HepG2 (cell line): ENCODE results near the gene TALDO1. TPM values are rescaled to one million over a fixed set of nuclear protein-coding genes. Genes with fewer than 3 reads are reported as not detected.
A peak's percentile ranks its signal among the peaks of the same experiment; 100 is the strongest.

Experiments used
- BHLHE40 ChIP-seq: IDR thresholded peaks from 2 replicates; pipeline ENCODE4 v1.6.1; 2011; ENCODE audit warnings: low read length, improper control_type of control experiment
- EED ChIP-seq: sonication (generic); formaldehyde crosslinking; IDR thresholded peaks from 2 replicates; pipeline ENCODE4 v1.5.0; 2020; ENCODE audit warnings: mild to moderate bottlenecking, missing genetic modification reagents
- HNRNPH1 ChIP-seq: fragments of 200-400 bp; formaldehyde crosslinking; optimal IDR thresholded peaks from 2 replicates; pipeline ENCODE3; 2017; ENCODE audit warnings: mild to moderate bottlenecking, low read depth, low read length
- NBN ChIP-seq: fragments of 450-650 bp; conservative IDR thresholded peaks from 2 replicates; pipeline ENCODE4 v1.6.1; 2017
- PCBP2 ChIP-seq: fragments of 200-400 bp; formaldehyde crosslinking; optimal IDR thresholded peaks from 2 replicates; pipeline ENCODE3; 2018; ENCODE audit warnings: low read length, low read depth; ENCODE audit not compliant: poor library complexity, severe bottlenecking
- RFX3 ChIP-seq: IDR thresholded peaks from 2 replicates; pipeline ENCODE4 v1.6.1; 2016; ENCODE audit warnings: missing biosample characterization, missing genetic modification reagents
- RXRA ChIP-seq: sonication (generic); formaldehyde crosslinking; IDR thresholded peaks from 2 replicates; pipeline ENCODE4 v1.5.1; 2020; ENCODE audit warnings: missing genetic modification reagents
- SMAD1 ChIP-seq: sonication (generic); formaldehyde crosslinking; IDR thresholded peaks from 2 replicates; pipeline ENCODE4 v1.4.0; 2020; ENCODE audit warnings: missing genetic modification reagents, low read depth, mild to moderate bottlenecking, borderline replicate concordance
- SOX13 ChIP-seq, 3 experiments: fragments of 450-650 bp in 1 of 3; sonication (generic) in 1 of 3; formaldehyde crosslinking in 1 of 3; IDR thresholded peaks in 2 of 3; conservative IDR thresholded peaks in 1 of 3; 2 replicates each; pipeline versions ENCODE4 v1.5.0 to v1.6.1; 2016 to 2020; ENCODE audit warnings: antibody characterized with exemption in 1 of 3, mild to moderate bottlenecking in 1 of 3, missing compliant biosample characterization in 1 of 3, missing genetic modification reagents in 1 of 3, moderate library complexity in 1 of 3
- SRY ChIP-seq: sonication (generic); formaldehyde crosslinking; IDR thresholded peaks from 2 replicates; pipeline ENCODE4 v1.8.0; 2022; ENCODE audit warnings: mild to moderate bottlenecking, missing genetic modification reagents
- ZNF337 ChIP-seq: sonication (generic); formaldehyde crosslinking; IDR thresholded peaks from 2 replicates; pipeline ENCODE4 v1.5.1; 2020; ENCODE audit warnings: missing genetic modification reagents, low read depth, mild to moderate bottlenecking, borderline replicate concordance
- ZNF33A ChIP-seq: sonication (generic); formaldehyde crosslinking; IDR thresholded peaks from 2 replicates; pipeline ENCODE4 v1.5.1; 2020; ENCODE audit warnings: missing genetic modification reagents, mild to moderate bottlenecking, moderate library complexity, borderline replicate concordance
- ZNF484 ChIP-seq: sonication (generic); formaldehyde crosslinking; IDR thresholded peaks from 2 replicates; pipeline ENCODE4 v1.5.1; 2020; ENCODE audit warnings: mild to moderate bottlenecking, low read depth, missing genetic modification reagents, borderline replicate concordance
- ZSCAN29 ChIP-seq: sonication (generic); formaldehyde crosslinking; conservative IDR thresholded peaks from 2 replicates; pipeline ENCODE4 v1.4.0; 2020; ENCODE audit warnings: mild to moderate bottlenecking, missing genetic modification reagents
- polyA plus RNA-seq, 8 experiments: library from polyadenylated mRNA; depleted of rRNA in 3 of 8; stranded (reverse) in 7 of 8; unstranded in 1 of 8; fragments of >200 nt; fragmentation: Illumina TruSeq in 4 of 8; extraction: Trizol in 4 of 8; gene quantifications; 2 replicates each; pipeline versions ENCODE4 v1.2.1 to v1.2.3, GENCODE V29; 2011 to 2016; ENCODE audit warnings: low read depth in 4 of 8, missing spikeins in 1 of 8, mixed read lengths in 1 of 8; ENCODE audit not compliant: insufficient read depth in 1 of 8
- total RNA-seq, 5 experiments: library from RNA; depleted of rRNA; stranded (reverse); fragments of >200 nt; fragmentation: Illumina TruSeq; extraction: Trizol; gene quantifications; 2 replicates each; pipeline ENCODE4 v1.2.3, GENCODE V29; 2016; ENCODE audit warnings: low read depth in 1 of 5
- TF ChIP-seq, protein P1 (sequence below): IDR thresholded peaks from 2 replicates; pipeline ENCODE4 v1.6.1; 2016; ENCODE audit warnings: missing compliant biosample characterization, missing genetic modification reagents, borderline replicate concordance
- TF ChIP-seq, protein P2 (sequence below): sonication (generic); formaldehyde crosslinking; IDR thresholded peaks from 2 replicates; pipeline ENCODE4 v1.4.0; 2020; ENCODE audit warnings: missing genetic modification reagents, borderline replicate concordance
- TF ChIP-seq, protein P3 (sequence below): sonication (generic); formaldehyde crosslinking; conservative IDR thresholded peaks from 2 replicates; pipeline ENCODE4 v1.8.0; 2022; ENCODE audit warnings: low read depth, missing genetic modification reagents
- TF ChIP-seq, protein P4 (sequence below): sonication (generic); formaldehyde crosslinking; IDR thresholded peaks from 2 replicates; pipeline ENCODE4 v1.5.0; 2020; ENCODE audit warnings: missing genetic modification reagents
- TF ChIP-seq, protein P5 (sequence below): sonication (generic); formaldehyde crosslinking; IDR thresholded peaks from 2 replicates; pipeline ENCODE4 v1.8.1; 2022; ENCODE audit warnings: mild to moderate bottlenecking, missing genetic modification reagents

TALDO1 gene
- total and polyA plus RNA-seq, 2 of the 13 experiments (the other 11 are each of a cell fraction or from before 2014, with no cell fraction given), result 107 to 240 TPM

DNA sequence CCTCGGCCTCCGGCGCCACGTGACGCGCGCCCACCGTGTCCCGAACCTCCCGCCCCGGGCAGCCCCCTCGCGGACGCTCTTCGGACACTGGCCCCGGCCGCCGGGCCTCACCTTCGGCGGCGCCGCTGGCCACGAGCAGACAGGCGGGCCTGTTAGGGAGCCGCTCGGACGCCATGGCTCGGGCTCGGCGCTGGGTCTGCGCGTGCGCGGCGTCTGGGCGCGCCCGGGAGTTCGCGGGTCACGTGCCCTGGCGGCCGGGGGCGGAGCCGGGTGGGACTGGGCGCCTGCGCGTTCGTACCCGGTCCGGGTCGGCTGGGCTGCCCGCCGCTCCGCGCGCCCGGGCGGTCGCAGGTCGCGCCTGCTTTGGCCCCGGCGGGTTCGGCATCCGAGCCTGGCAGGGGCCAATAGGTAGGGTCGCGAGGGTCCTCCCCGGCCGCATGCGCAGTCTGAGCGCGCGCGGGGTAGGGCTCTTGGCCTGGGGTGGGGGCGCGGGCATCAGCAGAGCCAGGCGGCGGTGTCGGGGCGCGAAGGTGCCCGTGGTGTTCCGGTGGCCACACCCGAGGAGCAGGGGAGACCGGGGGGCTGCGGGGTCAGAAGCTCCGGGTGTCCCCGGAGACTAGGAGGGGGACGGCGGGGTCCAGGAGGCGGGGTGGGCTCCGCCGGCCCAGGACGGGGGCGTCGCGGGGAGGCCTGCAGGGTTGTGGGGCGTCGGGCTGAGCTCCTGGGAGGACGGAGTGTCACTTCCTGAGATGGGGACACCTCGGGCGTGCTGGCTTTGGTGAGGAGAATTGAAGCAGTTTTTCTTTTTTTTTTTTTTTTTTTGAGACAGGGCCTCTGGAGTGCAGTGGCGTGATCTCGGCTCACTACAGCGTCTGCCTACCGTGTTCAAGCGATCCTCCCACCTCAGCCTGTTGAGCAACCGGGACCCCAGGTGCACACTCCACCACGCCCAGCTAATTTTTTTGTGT lies 30.3 kb downstream of the TALDO1 start, which contains the start of gene GATD1 (continued):
- no peak for TF ChIP-seq ZNF484 (CRISPR knock-in tag)
- TF ChIP-seq BHLHE40, result peak; percentile 93
- TF ChIP-seq RXRA, result 0 out of 2 replicates have a peak, but pooled peaks have one; percentile 31
- TF ChIP-seq SOX13 (IDR thresholded peaks at IDR 0.05), result no peak; the same call in 1 of the 2 replicates
- TF ChIP-seq SOX13 (CRISPR knock-in tag; conservative IDR thresholded peaks at IDR 0.05 in 1 of 2, IDR thresholded peaks at IDR 0.05 in 1 of 2), result no peak
- TF ChIP-seq EED (CRISPR knock-in tag), result no peak; the same call in none of the 2 replicates
- TF ChIP-seq SMAD1, result no peak
- no peak for TF ChIP-seq PCBP2
- no peak for TF ChIP-seq NBN
- peak; percentile 75; the same call in 1 of the 2 replicates for TF ChIP-seq SRY (CRISPR knock-in tag)
- TF ChIP-seq, protein P1, sequence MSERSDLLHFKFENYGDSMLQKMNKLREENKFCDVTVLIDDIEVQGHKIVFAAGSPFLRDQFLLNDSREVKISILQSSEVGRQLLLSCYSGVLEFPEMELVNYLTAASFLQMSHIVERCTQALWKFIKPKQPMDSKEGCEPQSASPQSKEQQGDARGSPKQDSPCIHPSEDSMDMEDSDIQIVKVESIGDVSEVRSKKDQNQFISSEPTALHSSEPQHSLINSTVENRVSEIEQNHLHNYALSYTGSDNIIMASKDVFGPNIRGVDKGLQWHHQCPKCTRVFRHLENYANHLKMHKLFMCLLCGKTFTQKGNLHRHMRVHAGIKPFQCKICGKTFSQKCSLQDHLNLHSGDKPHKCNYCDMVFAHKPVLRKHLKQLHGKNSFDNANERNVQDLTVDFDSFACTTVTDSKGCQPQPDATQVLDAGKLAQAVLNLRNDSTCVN (CRISPR knock-in tag), result no peak
- TF ChIP-seq, protein P2, sequence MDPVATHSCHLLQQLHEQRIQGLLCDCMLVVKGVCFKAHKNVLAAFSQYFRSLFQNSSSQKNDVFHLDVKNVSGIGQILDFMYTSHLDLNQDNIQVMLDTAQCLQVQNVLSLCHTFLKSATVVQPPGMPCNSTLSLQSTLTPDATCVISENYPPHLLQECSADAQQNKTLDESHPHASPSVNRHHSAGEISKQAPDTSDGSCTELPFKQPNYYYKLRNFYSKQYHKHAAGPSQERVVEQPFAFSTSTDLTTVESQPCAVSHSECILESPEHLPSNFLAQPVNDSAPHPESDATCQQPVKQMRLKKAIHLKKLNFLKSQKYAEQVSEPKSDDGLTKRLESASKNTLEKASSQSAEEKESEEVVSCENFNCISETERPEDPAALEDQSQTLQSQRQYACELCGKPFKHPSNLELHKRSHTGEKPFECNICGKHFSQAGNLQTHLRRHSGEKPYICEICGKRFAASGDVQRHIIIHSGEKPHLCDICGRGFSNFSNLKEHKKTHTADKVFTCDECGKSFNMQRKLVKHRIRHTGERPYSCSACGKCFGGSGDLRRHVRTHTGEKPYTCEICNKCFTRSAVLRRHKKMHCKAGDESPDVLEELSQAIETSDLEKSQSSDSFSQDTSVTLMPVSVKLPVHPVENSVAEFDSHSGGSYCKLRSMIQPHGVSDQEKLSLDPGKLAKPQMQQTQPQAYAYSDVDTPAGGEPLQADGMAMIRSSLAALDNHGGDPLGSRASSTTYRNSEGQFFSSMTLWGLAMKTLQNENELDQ (CRISPR knock-in tag), result no peak
- TF ChIP-seq HNRNPH1, result no peak
- no peak for TF ChIP-seq ZNF33A (CRISPR knock-in tag)
- TF ChIP-seq RFX3 (CRISPR knock-in tag), result no peak
- TF ChIP-seq, protein P3, sequence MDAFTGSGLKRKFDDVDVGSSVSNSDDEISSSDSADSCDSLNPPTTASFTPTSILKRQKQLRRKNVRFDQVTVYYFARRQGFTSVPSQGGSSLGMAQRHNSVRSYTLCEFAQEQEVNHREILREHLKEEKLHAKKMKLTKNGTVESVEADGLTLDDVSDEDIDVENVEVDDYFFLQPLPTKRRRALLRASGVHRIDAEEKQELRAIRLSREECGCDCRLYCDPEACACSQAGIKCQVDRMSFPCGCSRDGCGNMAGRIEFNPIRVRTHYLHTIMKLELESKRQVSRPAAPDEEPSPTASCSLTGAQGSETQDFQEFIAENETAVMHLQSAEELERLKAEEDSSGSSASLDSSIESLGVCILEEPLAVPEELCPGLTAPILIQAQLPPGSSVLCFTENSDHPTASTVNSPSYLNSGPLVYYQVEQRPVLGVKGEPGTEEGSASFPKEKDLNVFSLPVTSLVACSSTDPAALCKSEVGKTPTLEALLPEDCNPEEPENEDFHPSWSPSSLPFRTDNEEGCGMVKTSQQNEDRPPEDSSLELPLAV (CRISPR knock-in tag), result no peak
- no peak for TF ChIP-seq ZNF337 (CRISPR knock-in tag)
- TF ChIP-seq, protein P4, sequence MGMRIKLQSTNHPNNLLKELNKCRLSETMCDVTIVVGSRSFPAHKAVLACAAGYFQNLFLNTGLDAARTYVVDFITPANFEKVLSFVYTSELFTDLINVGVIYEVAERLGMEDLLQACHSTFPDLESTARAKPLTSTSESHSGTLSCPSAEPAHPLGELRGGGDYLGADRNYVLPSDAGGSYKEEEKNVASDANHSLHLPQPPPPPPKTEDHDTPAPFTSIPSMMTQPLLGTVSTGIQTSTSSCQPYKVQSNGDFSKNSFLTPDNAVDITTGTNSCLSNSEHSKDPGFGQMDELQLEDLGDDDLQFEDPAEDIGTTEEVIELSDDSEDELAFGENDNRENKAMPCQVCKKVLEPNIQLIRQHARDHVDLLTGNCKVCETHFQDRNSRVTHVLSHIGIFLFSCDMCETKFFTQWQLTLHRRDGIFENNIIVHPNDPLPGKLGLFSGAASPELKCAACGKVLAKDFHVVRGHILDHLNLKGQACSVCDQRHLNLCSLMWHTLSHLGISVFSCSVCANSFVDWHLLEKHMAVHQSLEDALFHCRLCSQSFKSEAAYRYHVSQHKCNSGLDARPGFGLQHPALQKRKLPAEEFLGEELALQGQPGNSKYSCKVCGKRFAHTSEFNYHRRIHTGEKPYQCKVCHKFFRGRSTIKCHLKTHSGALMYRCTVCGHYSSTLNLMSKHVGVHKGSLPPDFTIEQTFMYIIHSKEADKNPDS (CRISPR knock-in tag), result no peak
- no peak for TF ChIP-seq ZSCAN29 (CRISPR knock-in tag)
- TF ChIP-seq, protein P5, sequence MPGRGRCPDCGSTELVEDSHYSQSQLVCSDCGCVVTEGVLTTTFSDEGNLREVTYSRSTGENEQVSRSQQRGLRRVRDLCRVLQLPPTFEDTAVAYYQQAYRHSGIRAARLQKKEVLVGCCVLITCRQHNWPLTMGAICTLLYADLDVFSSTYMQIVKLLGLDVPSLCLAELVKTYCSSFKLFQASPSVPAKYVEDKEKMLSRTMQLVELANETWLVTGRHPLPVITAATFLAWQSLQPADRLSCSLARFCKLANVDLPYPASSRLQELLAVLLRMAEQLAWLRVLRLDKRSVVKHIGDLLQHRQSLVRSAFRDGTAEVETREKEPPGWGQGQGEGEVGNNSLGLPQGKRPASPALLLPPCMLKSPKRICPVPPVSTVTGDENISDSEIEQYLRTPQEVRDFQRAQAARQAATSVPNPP (CRISPR knock-in tag), result no peak; the same call in 1 of the 2 replicates
